ENCODE measurements around the gene VWA5B1. TPM values are rescaled to one million over a fixed set of nuclear protein-coding genes. Genes with fewer than 3 reads are reported as not detected.

The VWA5B1 gene
- total RNA-seq, 5 donors from 2014 or later (not counting 1 experiment from before 2014, with no cell fraction given): 0.13 to 0.18 (median 0.15) TPM; not detected in 1

DNA sequence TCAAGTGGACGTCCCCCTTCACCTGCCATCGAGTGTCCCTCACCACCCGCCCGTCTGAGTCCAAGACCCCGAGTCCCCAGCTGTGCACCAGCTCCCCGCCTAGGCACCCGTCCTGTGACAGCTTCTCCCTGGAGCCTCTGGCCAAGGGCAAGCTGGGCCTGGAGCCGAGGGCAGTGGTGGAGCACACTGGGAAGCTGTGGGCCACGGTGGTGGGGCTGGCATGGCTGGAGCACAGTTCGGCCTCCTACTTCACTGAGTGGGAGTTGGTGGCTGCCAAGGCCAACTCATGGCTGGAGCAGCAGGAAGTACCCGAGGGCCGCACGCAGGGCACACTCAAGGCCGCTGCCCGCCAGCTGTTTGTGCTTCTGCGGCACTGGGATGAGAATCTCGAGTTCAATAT, 63.2 kb downstream of the VWA5B1 start:
- Histone ChIP-seq H3K4me1 (ENCODE audit: control insufficient read depth in 1 of 2, extremely low read depth in 1 of 2, insufficient read depth in 2 of 2, low read length in 2 of 2) (peaks cover 0 to 1% of the 10 kb centered on the region in 2 experiments), H3K4me3 (ENCODE audit: control insufficient read depth in 1 of 2, extremely low read depth in 1 of 2, low read length in 1 of 2) (no peak overlapping the region), H3K9me3 (no peaks in the 10 kb centered on the region), H3K27me3 (replicated peaks in 1 of 2; ENCODE audit: control insufficient read depth in 2 of 2, extremely low read depth in 1 of 2, insufficient read depth in 2 of 2, low read length in 1 of 2) (peaks cover 0 to 56% of the 10 kb centered on the region in 2 experiments), H3K27ac (ENCODE audit: low read length) (no peak overlapping the region), H3K36me3 (ENCODE audit: control insufficient read depth in 2 of 2, extremely low read depth in 1 of 2, insufficient read depth in 1 of 2, low read length in 1 of 2) (no peaks in the 10 kb centered on the region)
- Mint-ChIP-seq H3K9me3 (no peaks in the 10 kb centered on the region), H3K4me1 (no peaks in the 10 kb centered on the region), H3K27ac (no peak overlapping the region), H3K27me3 (peaks cover 13 to 22% of the 10 kb centered on the region in 2 donors), H3K4me3 (no peak overlapping the region), H3K36me3 (no peaks in the 10 kb centered on the region)
- no peak for ATAC-seq (replicated peaks in 1 of 4)
- WGBS (ENCODE audit: insufficient coverage): 85% methylated on average over 16 of the region's 17 CpGs
- POLR2A ChIA-PET: no interaction called here
- no peak for DNase-seq
- CTCF ChIA-PET: no interaction called here

DNA sequence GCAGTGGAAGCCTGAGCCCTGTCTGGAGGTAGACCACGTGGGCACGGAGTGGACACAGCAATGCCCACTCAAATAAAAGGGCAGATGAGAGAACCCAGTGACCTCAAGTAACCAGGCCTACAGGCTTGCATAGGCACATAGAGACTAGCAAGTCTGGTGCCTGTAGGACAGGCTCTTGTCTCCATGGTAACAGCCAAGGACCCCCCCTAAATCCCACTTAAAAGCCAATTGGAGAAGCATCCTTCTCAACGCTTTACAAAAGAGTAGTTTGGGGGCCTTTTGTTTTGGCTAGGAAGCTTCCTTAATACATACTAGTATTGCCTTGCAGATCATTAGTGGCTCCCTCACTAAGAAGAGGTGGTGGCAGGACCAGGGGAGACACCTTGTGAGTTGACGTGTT, 63.9 kb downstream of the VWA5B1 start:
- no peak for ATAC-seq (replicated peaks in 1 of 4)
- CTCF ChIA-PET: no interaction called here
- H3K4me3 ChIP-seq (ENCODE audit: control insufficient read depth in 1 of 2, extremely low read depth in 1 of 2, low read length in 1 of 2): no peak overlapping the region
- no peaks in the 10 kb centered on the region for H3K9me3 ChIP-seq
- H3K27ac Mint-ChIP-seq: no peak overlapping the region
- peaks cover 0 to 53% of the 10 kb centered on the region in 2 experiments for H3K27me3 ChIP-seq (replicated peaks in 1 of 2; ENCODE audit: control insufficient read depth in 2 of 2, extremely low read depth in 1 of 2, insufficient read depth in 2 of 2, low read length in 1 of 2)
- H3K27me3 Mint-ChIP-seq: peaks cover 19 to 26% of the 10 kb centered on the region in 2 donors
- 85% methylated on average over 2 of the region's 4 CpGs for WGBS (ENCODE audit: insufficient coverage)
- peaks cover 0 to 4% of the 10 kb centered on the region in 2 experiments for H3K4me1 ChIP-seq (ENCODE audit: control insufficient read depth in 1 of 2, extremely low read depth in 1 of 2, insufficient read depth in 2 of 2, low read length in 2 of 2)
- H3K4me3 Mint-ChIP-seq: no peak overlapping the region
- POLR2A ChIA-PET: no interaction called here
- no peak overlapping the region for H3K27ac ChIP-seq (ENCODE audit: low read length)
- H3K36me3 ChIP-seq (ENCODE audit: control insufficient read depth in 2 of 2, extremely low read depth in 1 of 2, insufficient read depth in 1 of 2, low read length in 1 of 2): no peaks in the 10 kb centered on the region
- no peaks in the 10 kb centered on the region for H3K9me3 Mint-ChIP-seq
- H3K4me1 Mint-ChIP-seq: peaks cover 6 to 8% (median 7%) of the 10 kb centered on the region in 3 donors
- no peak for DNase-seq
- H3K36me3 Mint-ChIP-seq: no peaks in the 10 kb centered on the region

- DNase-seq (no peak), ATAC-seq (replicated peaks in 1 of 4) (no peak)
- ChIA-PET POLR2A (no interaction called here), CTCF (no interaction called here)
- 76% methylated on average over 8 of the region's 14 CpGs for WGBS (ENCODE audit: insufficient coverage)
- peaks cover 0 to 4% of the 10 kb centered on the region in 2 experiments for H3K4me1 ChIP-seq (ENCODE audit: control insufficient read depth in 1 of 2, extremely low read depth in 1 of 2, insufficient read depth in 2 of 2, low read length in 2 of 2)
- H3K4me3 ChIP-seq (ENCODE audit: control insufficient read depth in 1 of 2, extremely low read depth in 1 of 2, low read length in 1 of 2): no peak overlapping the region
- Mint-ChIP-seq H3K4me3 (no peak overlapping the region), H3K27me3 (peaks cover 22 to 29% of the 10 kb centered on the region in 2 donors), H3K27ac (no peak overlapping the region), H3K36me3 (no peaks in the 10 kb centered on the region), H3K4me1 (peaks cover 6 to 9% (median 8%) of the 10 kb centered on the region in 3 donors), H3K9me3 (no peaks in the 10 kb centered on the region)
- H3K27me3 ChIP-seq (replicated peaks in 1 of 2; ENCODE audit: control insufficient read depth in 2 of 2, extremely low read depth in 1 of 2, insufficient read depth in 2 of 2, low read length in 1 of 2): peaks cover 0 to 51% of the 10 kb centered on the region in 2 experiments
- no peaks in the 10 kb centered on the region for H3K9me3 ChIP-seq
- H3K27ac ChIP-seq (ENCODE audit: low read length): no peak overlapping the region
- no peaks in the 10 kb centered on the region for H3K36me3 ChIP-seq (ENCODE audit: control insufficient read depth in 2 of 2, extremely low read depth in 1 of 2, insufficient read depth in 1 of 2, low read length in 1 of 2)
Observed at GRCh38 chr1:20355101-20355827, 64.6 kb downstream of the VWA5B1 start.

DNA sequence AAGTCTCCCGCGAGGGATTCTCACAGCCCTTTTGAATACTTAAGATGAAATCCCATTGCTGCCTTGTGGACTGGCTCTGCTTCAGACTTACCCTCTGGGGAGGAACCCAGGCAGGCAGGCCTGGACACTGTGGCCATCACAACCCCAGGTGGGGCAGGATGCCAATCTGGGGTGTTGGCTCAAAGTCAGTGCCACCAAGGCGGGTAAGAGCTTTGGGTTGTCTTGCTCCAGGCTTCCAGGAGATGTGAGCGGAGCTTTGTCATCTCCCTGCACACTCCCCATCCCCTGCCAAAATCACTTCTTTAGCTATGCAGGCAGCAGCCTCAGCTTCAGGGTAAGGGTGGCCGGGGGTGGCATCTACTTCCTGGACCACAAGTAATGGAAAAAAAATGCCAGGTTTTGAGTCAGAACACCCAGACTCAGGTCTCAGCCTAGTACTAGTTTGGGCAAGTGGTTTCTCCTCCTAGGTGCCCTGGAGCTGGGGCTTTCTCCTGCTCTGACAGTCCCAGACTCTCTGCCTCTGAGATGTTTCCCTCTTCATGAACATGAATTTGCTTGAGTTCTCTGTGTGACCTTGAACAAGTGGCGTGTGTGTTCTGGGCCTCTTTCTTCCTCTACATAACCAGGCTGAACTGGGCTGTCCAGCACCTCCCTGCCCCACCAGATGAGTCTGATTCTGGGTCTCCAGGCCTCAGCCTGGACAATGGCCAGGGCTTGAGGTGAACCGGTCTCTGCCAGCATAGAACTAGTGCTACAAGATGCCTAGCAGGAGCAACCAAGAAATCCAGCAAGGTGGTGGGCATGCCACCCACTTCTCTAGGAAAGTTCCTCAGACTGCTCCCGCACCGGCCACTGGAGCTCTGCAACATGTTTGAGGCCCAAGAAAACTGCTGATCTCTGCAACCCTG, 65.4 kb downstream of the VWA5B1 start:
- DNase-seq (no peak), ATAC-seq (replicated peaks in 1 of 4) (no peak)
- Histone ChIP-seq H3K27me3 (replicated peaks in 1 of 2; ENCODE audit: control insufficient read depth in 2 of 2, extremely low read depth in 1 of 2, insufficient read depth in 2 of 2, low read length in 1 of 2) (peaks cover 0 to 52% of the 10 kb centered on the region in 2 experiments), H3K4me3 (ENCODE audit: control insufficient read depth in 1 of 2, extremely low read depth in 1 of 2, low read length in 1 of 2) (no peak overlapping the region), H3K9me3 (no peaks in the 10 kb centered on the region), H3K27ac (ENCODE audit: low read length) (no peak overlapping the region), H3K4me1 (ENCODE audit: control insufficient read depth in 1 of 2, extremely low read depth in 1 of 2, insufficient read depth in 2 of 2, low read length in 2 of 2) (peaks cover 0 to 4% of the 10 kb centered on the region in 2 experiments), H3K36me3 (ENCODE audit: control insufficient read depth in 2 of 2, extremely low read depth in 1 of 2, insufficient read depth in 1 of 2, low read length in 1 of 2) (no peaks in the 10 kb centered on the region)
- no peak overlapping the region for H3K27ac Mint-ChIP-seq
- no peak overlapping the region for H3K4me3 Mint-ChIP-seq
- peaks cover 22 to 29% of the 10 kb centered on the region in 2 donors for H3K27me3 Mint-ChIP-seq
- H3K36me3 Mint-ChIP-seq: no peaks in the 10 kb centered on the region
- ChIA-PET POLR2A (no interaction called here), CTCF (no interaction called here)
- peaks cover 6 to 9% (median 8%) of the 10 kb centered on the region in 3 donors for H3K4me1 Mint-ChIP-seq
- no peaks in the 10 kb centered on the region for H3K9me3 Mint-ChIP-seq
- 71% methylated on average over 5 of the region's 9 CpGs for WGBS (ENCODE audit: insufficient coverage)

- H3K36me3 Mint-ChIP-seq: no peaks in the 10 kb centered on the region
- POLR2A ChIA-PET: no interaction called here
- no peaks in the 10 kb centered on the region for H3K9me3 Mint-ChIP-seq
- ATAC-seq (replicated peaks in 1 of 4) (no peak), DNase-seq (no peak)
- H3K27ac ChIP-seq (ENCODE audit: low read length): no peak overlapping the region
- H3K4me1 Mint-ChIP-seq: peaks cover 6 to 9% (median 8%) of the 10 kb centered on the region in 3 donors
- H3K4me3 ChIP-seq (ENCODE audit: control insufficient read depth in 1 of 2, extremely low read depth in 1 of 2, low read length in 1 of 2): no peak overlapping the region
- H3K9me3 ChIP-seq: no peaks in the 10 kb centered on the region
- CTCF ChIA-PET: interaction anchor here in 1 of 2 donors (0.7 kb wide), 1 partner anchor 170 kb away, joined by 3 read pairs; no protein-coding TSS in a partner anchor
- 87% methylated on average over 6 of the region's 8 CpGs for WGBS (ENCODE audit: insufficient coverage)
- H3K27me3 Mint-ChIP-seq: peaks cover 30 to 36% of the 10 kb centered on the region in 2 donors
- H3K4me1 ChIP-seq (ENCODE audit: control insufficient read depth in 1 of 2, extremely low read depth in 1 of 2, insufficient read depth in 2 of 2, low read length in 2 of 2): peaks cover 0 to 4% of the 10 kb centered on the region in 2 experiments
- H3K27ac Mint-ChIP-seq: no peak overlapping the region
- H3K36me3 ChIP-seq (ENCODE audit: control insufficient read depth in 2 of 2, extremely low read depth in 1 of 2, insufficient read depth in 1 of 2, low read length in 1 of 2): no peaks in the 10 kb centered on the region
- H3K4me3 Mint-ChIP-seq: no peak overlapping the region
- H3K27me3 ChIP-seq (replicated peaks in 1 of 2; ENCODE audit: control insufficient read depth in 2 of 2, extremely low read depth in 1 of 2, insufficient read depth in 2 of 2, low read length in 1 of 2): peaks cover 2 to 60% of the 10 kb centered on the region in 2 experiments
Observed at GRCh38 chr1:20356850-20357459, 66.3 kb downstream of the VWA5B1 start.

- POLR2A ChIA-PET: no interaction called here
- Mint-ChIP-seq H3K4me1 (peaks cover 6 to 9% (median 8%) of the 10 kb centered on the region in 3 donors), H3K27me3 (peaks cover 30 to 40% of the 10 kb centered on the region in 2 donors), H3K27ac (no peak overlapping the region), H3K36me3 (no peaks in the 10 kb centered on the region), H3K9me3 (no peaks in the 10 kb centered on the region), H3K4me3 (no peak overlapping the region)
- no peak for DNase-seq
- H3K36me3 ChIP-seq (ENCODE audit: control insufficient read depth in 2 of 2, extremely low read depth in 1 of 2, insufficient read depth in 1 of 2, low read length in 1 of 2): no peaks in the 10 kb centered on the region
- WGBS (ENCODE audit: insufficient coverage): 79% methylated on average over 7 of the region's 8 CpGs
- no peak overlapping the region for H3K27ac ChIP-seq (ENCODE audit: low read length)
- peaks cover 8 to 61% of the 10 kb centered on the region in 2 experiments for H3K27me3 ChIP-seq (replicated peaks in 1 of 2; ENCODE audit: control insufficient read depth in 2 of 2, extremely low read depth in 1 of 2, insufficient read depth in 2 of 2, low read length in 1 of 2)
- peaks cover 0 to 4% of the 10 kb centered on the region in 2 experiments for H3K4me1 ChIP-seq (ENCODE audit: control insufficient read depth in 1 of 2, extremely low read depth in 1 of 2, insufficient read depth in 2 of 2, low read length in 2 of 2)
- CTCF ChIA-PET: no interaction called here
- ATAC-seq (replicated peaks in 1 of 4): no peak
- H3K4me3 ChIP-seq (ENCODE audit: control insufficient read depth in 1 of 2, extremely low read depth in 1 of 2, low read length in 1 of 2): no peak overlapping the region
- H3K9me3 ChIP-seq: no peaks in the 10 kb centered on the region
Observed at GRCh38 chr1:20357796-20358195, 67.1 kb downstream of the VWA5B1 start.
